ENCODE data around the gene MMP25.
"Not testable (repeated sequence)": the region's sequence is repeated elsewhere in the genome, so short reads cannot be mapped to it uniquely, and the experiment has no call there.

MMP25 gene

GRCh38 chr16:3074860-3075522, 28.6 kb downstream of the MMP25 start:
- peak; percentile 84 for DNase-seq

GRCh38 chr16:3075523-3075915, 29.2 kb downstream of the MMP25 start:
- peak; percentile 23 for DNase-seq

GRCh38 chr16:3075946-3076345, 29.6 kb downstream of the MMP25 start:
- not testable (repeated sequence) for DNase-seq

- DNase-seq: no peak
Measured at GRCh38 chr16:3076577-3076976, 30.2 kb downstream of the MMP25 start.

GRCh38 chr16:3080024-3080423, 33.7 kb downstream of the MMP25 start:
- DNase-seq: no peak

- DNase-seq: not testable (repeated sequence)
Measured at GRCh38 chr16:3081957-3082356, 35.6 kb downstream of the MMP25 start.

GRCh38 chr16:3083408-3083807, 37.0 kb downstream of the MMP25 start:
- DNase-seq: not testable (repeated sequence)

GRCh38 chr16:3084491-3084890, 38.1 kb downstream of the MMP25 start:
- no peak for DNase-seq

GRCh38 chr16:3084969-3085670, 38.8 kb downstream of the MMP25 start:
- no peak for DNase-seq

- DNase-seq: no peak
Measured at GRCh38 chr16:3085868-3086595, 39.7 kb downstream of the MMP25 start.

- peak; percentile 37 for DNase-seq
Measured at GRCh38 chr16:3086596-3087242, 40.4 kb downstream of the MMP25 start.

- DNase-seq: no peak
Measured at GRCh38 chr16:3087243-3088235, 41.2 kb downstream of the MMP25 start.

- DNase-seq: no peak
Measured at GRCh38 chr16:3088450-3088849, 42.1 kb downstream of the MMP25 start.

GRCh38 chr16:3088925-3089716, 42.8 kb downstream of the MMP25 start:
- no peak for DNase-seq

- no peak for DNase-seq
Measured at GRCh38 chr16:3089717-3090592, 43.6 kb downstream of the MMP25 start.

- no peak for DNase-seq
Measured at GRCh38 chr16:3091551-3091950, 45.2 kb downstream of the MMP25 start.

GRCh38 chr16:3092501-3092941, 46.2 kb downstream of the MMP25 start:
- DNase-seq: no peak

- peak; percentile 66 for DNase-seq
Measured at GRCh38 chr16:3094289-3095027, 48.1 kb downstream of the MMP25 start.

GRCh38 chr16:3095869-3096268, 49.5 kb downstream of the MMP25 start:
- peak; percentile 78 for DNase-seq
